ENCODE data around the gene FGD4.

The FGD4 gene

DNA sequence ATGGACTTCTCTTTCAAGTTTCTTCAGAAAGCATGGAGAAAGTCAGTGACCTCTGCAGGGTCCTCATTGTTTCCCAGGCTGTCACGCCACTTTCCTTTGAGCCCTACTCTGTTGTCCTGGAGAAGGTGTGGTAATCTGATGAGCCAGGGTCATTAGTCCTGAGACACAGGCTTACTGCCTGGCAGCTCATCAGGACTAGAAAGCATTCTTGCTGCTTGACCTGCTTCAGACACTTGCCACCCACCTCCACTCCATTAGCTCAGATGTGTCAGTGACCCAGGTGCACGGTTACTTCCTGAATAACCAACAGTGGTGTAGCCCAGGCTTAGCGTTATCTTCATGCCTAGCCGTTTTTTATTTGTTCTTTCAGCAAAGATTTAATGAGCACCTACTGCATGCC is 93.9 kb downstream of the FGD4 start:
- no peak overlapping the region for H3K9ac ChIP-seq
- H3K27ac ChIP-seq = no peak overlapping the region
- no peak overlapping the region for H2AFZ ChIP-seq (ENCODE audit: low read depth)
- H4K20me1 ChIP-seq (ENCODE audit: insufficient read depth) = no peaks in the 10 kb centered on the region
- H3K79me2 ChIP-seq (ENCODE audit: insufficient read depth, low read depth) = no peaks in the 10 kb centered on the region
- H3K4me1 ChIP-seq (ENCODE audit: low read depth, poor library complexity, severe bottlenecking) = peaks cover 44% of the 10 kb centered on the region
- no peaks in the 10 kb centered on the region for H3K36me3 ChIP-seq (ENCODE audit: insufficient read depth)
- no peaks in the 10 kb centered on the region for H3K27me3 ChIP-seq (ENCODE audit: insufficient read depth, low read depth)
- no peak overlapping the region for H3K4me2 ChIP-seq
- TF ChIP-seq, protein P1, sequence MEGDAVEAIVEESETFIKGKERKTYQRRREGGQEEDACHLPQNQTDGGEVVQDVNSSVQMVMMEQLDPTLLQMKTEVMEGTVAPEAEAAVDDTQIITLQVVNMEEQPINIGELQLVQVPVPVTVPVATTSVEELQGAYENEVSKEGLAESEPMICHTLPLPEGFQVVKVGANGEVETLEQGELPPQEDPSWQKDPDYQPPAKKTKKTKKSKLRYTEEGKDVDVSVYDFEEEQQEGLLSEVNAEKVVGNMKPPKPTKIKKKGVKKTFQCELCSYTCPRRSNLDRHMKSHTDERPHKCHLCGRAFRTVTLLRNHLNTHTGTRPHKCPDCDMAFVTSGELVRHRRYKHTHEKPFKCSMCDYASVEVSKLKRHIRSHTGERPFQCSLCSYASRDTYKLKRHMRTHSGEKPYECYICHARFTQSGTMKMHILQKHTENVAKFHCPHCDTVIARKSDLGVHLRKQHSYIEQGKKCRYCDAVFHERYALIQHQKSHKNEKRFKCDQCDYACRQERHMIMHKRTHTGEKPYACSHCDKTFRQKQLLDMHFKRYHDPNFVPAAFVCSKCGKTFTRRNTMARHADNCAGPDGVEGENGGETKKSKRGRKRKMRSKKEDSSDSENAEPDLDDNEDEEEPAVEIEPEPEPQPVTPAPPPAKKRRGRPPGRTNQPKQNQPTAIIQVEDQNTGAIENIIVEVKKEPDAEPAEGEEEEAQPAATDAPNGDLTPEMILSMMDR (conservative IDR thresholded peaks at IDR 0.05; ENCODE audit: low read depth, low read length) = no peak
- H3K4me3 ChIP-seq (IDR thresholded peaks at IDR 0.05; ENCODE audit: insufficient read depth, low read depth, low read length) = no peak overlapping the region

DNA sequence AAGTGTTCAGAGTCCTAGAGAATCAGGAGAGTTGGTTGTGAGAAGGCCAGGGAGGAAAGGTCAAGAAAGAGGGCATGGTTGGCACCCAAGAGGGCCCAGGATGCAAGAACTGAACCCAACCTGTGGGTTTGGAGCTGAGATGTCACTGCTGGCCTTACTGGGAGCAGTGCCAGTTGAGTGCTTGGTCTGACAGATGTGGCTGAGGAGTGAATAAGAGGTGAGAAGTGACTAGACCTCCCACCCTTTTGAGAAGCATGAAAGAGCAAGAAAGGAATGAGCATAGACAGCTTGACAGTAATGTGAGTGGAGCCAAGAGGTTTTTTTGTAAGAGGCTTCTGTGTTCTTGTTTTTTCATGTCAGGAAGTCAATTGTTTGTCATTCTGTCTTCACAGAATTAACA is 95.3 kb downstream of the FGD4 start:
- TF ChIP-seq, protein P1 (conservative IDR thresholded peaks at IDR 0.05; ENCODE audit: low read depth, low read length) = no peak
- Histone ChIP-seq H3K27me3 (ENCODE audit: insufficient read depth, low read depth) (no peaks in the 10 kb centered on the region), H3K9ac (no peak overlapping the region), H3K4me2 (no peak overlapping the region), H3K4me1 (ENCODE audit: low read depth, poor library complexity, severe bottlenecking) (peaks cover 53% of the 10 kb centered on the region), H3K4me3 (IDR thresholded peaks at IDR 0.05; ENCODE audit: insufficient read depth, low read depth, low read length) (no peak overlapping the region), H3K79me2 (ENCODE audit: insufficient read depth, low read depth) (no peaks in the 10 kb centered on the region), H4K20me1 (ENCODE audit: insufficient read depth) (no peaks in the 10 kb centered on the region), H2AFZ (ENCODE audit: low read depth) (peak overlapping the region; percentile 11; the same call in 1 of the 2 replicates), H3K27ac (no peak overlapping the region; the same call in 1 of the 2 replicates), H3K36me3 (ENCODE audit: insufficient read depth) (no peaks in the 10 kb centered on the region)

DNA sequence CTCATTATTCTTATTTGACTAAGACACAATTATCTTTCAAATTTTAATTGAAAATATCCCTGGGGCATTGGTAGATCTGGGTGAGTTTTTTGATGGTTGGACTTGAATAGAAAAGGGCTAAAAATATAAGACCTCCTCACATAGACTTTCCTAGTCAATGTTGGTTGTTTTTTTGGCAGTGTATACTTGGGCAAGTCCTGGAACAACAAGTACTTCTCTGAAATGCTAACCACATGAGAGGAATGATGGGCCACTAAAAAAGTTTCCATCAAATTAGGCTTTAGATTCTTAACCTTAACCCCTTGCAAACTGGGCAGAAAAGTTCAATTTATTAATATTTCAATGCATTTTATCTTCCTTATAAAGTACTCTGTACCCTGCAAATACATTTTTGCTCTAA is 97.6 kb downstream of the FGD4 start:
- H2AFZ ChIP-seq (ENCODE audit: low read depth) = no peak overlapping the region
- H3K4me3 ChIP-seq (IDR thresholded peaks at IDR 0.05; ENCODE audit: insufficient read depth, low read depth, low read length) = no peak overlapping the region
- peaks cover 66% of the 10 kb centered on the region for H3K4me1 ChIP-seq (ENCODE audit: low read depth, poor library complexity, severe bottlenecking)
- H4K20me1 ChIP-seq (ENCODE audit: insufficient read depth) = no peaks in the 10 kb centered on the region
- no peaks in the 10 kb centered on the region for H3K27me3 ChIP-seq (ENCODE audit: insufficient read depth, low read depth)
- no peak overlapping the region for H3K9ac ChIP-seq
- no peaks in the 10 kb centered on the region for H3K36me3 ChIP-seq (ENCODE audit: insufficient read depth)
- no peak overlapping the region for H3K27ac ChIP-seq
- no peaks in the 10 kb centered on the region for H3K79me2 ChIP-seq (ENCODE audit: insufficient read depth, low read depth)
- TF ChIP-seq, protein P1 (conservative IDR thresholded peaks at IDR 0.05; ENCODE audit: low read depth, low read length) = no peak
- no peak overlapping the region for H3K4me2 ChIP-seq

DNA sequence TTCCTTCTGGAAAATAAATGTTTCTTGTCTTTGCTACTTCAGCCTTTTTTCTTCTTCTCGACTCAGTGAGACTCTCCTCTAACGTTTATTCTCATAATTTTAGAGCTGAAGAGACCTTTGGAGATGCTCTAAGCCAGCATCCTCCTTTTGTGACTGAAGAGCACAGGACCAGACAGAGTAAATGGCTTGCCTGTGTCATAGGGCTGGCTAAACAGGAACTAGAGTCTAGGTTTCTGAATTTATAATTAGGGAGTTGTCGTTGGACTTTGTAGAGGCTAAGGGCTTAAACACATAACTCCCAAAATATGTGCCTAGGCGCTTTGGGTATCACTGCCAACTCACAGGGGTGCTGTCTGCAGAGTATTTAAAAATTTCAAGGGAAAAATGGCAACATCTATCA is 98.5 kb downstream of the FGD4 start:
- H3K9ac ChIP-seq = no peak overlapping the region
- no peak overlapping the region for H2AFZ ChIP-seq (ENCODE audit: low read depth)
- H3K4me2 ChIP-seq = peak overlapping the region; percentile 23; the same call in 1 of the 2 replicates

More for the DNA sequence above, 98.5 kb downstream of the FGD4 start:
- Histone ChIP-seq H3K36me3 (ENCODE audit: insufficient read depth) (no peaks in the 10 kb centered on the region), H3K4me3 (IDR thresholded peaks at IDR 0.05; ENCODE audit: insufficient read depth, low read depth, low read length) (no peak overlapping the region), H4K20me1 (ENCODE audit: insufficient read depth) (no peaks in the 10 kb centered on the region), H3K27me3 (ENCODE audit: insufficient read depth, low read depth) (no peaks in the 10 kb centered on the region), H3K27ac (no peak overlapping the region), H3K79me2 (ENCODE audit: insufficient read depth, low read depth) (no peaks in the 10 kb centered on the region), H3K4me1 (ENCODE audit: low read depth, poor library complexity, severe bottlenecking) (peaks cover 75% of the 10 kb centered on the region)
- TF ChIP-seq, protein P1 (conservative IDR thresholded peaks at IDR 0.05; ENCODE audit: low read depth, low read length) = no peak
